Mesothelial cell of epicardium (in vitro differentiated cells): ENCODE data around the gene CIB4. TPM values are rescaled to one million over a fixed set of nuclear protein-coding genes. Genes with fewer than 3 reads are reported as not detected.
"Not testable (repeated sequence)": the region's sequence is repeated elsewhere in the genome, so short reads cannot be mapped to it uniquely, and the experiment has no call there.

Source experiments
- DNase-seq, 2 experiments: peaks; one replicate each; pipeline ENCODE4 v3.0.0; 2021; ENCODE audit warnings: low spot score in 2 of 2; ENCODE audit not compliant: unreplicated experiment in 2 of 2
- H3K27ac Mint-ChIP-seq: 2 replicates; pipeline ENCODE4 v1.8.0; 2021; ENCODE audit warnings: mixed read lengths
- H3K27me3 Mint-ChIP-seq: 2 replicates; pipeline ENCODE4 v1.8.0; 2021; ENCODE audit warnings: low read depth, mixed read lengths
- H3K36me3 Mint-ChIP-seq: 2 replicates; pipeline ENCODE4 v1.8.0; 2021; ENCODE audit warnings: mixed read lengths
- H3K4me1 Mint-ChIP-seq: 2 replicates; pipeline ENCODE4 v1.8.0; 2021; ENCODE audit warnings: mixed read lengths
- H3K4me3 Mint-ChIP-seq: 2 replicates; pipeline ENCODE4 v1.8.0; 2021; ENCODE audit warnings: mild to moderate bottlenecking, moderate library complexity, mixed read lengths
- H3K9me3 Mint-ChIP-seq: 2 replicates; pipeline ENCODE4 v1.8.0; 2021; ENCODE audit warnings: mixed read lengths
- total RNA-seq: library from RNA; stranded (reverse); gene quantifications from 3 replicates; pipeline ENCODE4 v1.2.1, GENCODE V29; 2021
- TF ChIP-seq, protein P1 (sequence below): fragments of 200-600 bp; sonication (generic); IDR thresholded peaks from one replicate; pipeline ENCODE4 v1.5.0; 2021; ENCODE audit warnings: antibody characterized with exemption; ENCODE audit not compliant: unreplicated experiment

CIB4 gene
- total RNA-seq, 1 donor from 2014 or later = not detected

GRCh38 chr2:26660363-26660962 is 19.3 kb upstream of the CIB4 start:
- DNase-seq = no peak
- H3K4me3 Mint-ChIP-seq = no peak overlapping the region
- TF ChIP-seq, protein P1, sequence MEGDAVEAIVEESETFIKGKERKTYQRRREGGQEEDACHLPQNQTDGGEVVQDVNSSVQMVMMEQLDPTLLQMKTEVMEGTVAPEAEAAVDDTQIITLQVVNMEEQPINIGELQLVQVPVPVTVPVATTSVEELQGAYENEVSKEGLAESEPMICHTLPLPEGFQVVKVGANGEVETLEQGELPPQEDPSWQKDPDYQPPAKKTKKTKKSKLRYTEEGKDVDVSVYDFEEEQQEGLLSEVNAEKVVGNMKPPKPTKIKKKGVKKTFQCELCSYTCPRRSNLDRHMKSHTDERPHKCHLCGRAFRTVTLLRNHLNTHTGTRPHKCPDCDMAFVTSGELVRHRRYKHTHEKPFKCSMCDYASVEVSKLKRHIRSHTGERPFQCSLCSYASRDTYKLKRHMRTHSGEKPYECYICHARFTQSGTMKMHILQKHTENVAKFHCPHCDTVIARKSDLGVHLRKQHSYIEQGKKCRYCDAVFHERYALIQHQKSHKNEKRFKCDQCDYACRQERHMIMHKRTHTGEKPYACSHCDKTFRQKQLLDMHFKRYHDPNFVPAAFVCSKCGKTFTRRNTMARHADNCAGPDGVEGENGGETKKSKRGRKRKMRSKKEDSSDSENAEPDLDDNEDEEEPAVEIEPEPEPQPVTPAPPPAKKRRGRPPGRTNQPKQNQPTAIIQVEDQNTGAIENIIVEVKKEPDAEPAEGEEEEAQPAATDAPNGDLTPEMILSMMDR = no peak
- peaks cover 41% of the 10 kb centered on the region for H3K9me3 Mint-ChIP-seq
- H3K36me3 Mint-ChIP-seq = peaks cover 2% of the 10 kb centered on the region
- H3K4me1 Mint-ChIP-seq = no peaks in the 10 kb centered on the region
- no peak overlapping the region for H3K27ac Mint-ChIP-seq
- H3K27me3 Mint-ChIP-seq = peaks cover 1% of the 10 kb centered on the region

GRCh38 chr2:26658691-26659346 is 17.7 kb upstream of the CIB4 start:
- no peak overlapping the region for H3K4me3 Mint-ChIP-seq
- no peak for DNase-seq
- H3K36me3 Mint-ChIP-seq = peaks cover 2% of the 10 kb centered on the region
- H3K4me1 Mint-ChIP-seq = peaks cover 10% of the 10 kb centered on the region
- peaks cover 33% of the 10 kb centered on the region for H3K9me3 Mint-ChIP-seq
- peaks cover 1% of the 10 kb centered on the region for H3K27me3 Mint-ChIP-seq
- no peak overlapping the region for H3K27ac Mint-ChIP-seq
- TF ChIP-seq, protein P1 = no peak

- no peak overlapping the region for H3K27ac Mint-ChIP-seq
- TF ChIP-seq, protein P1 = no peak
- H3K4me1 Mint-ChIP-seq = peaks cover 23% of the 10 kb centered on the region
- H3K36me3 Mint-ChIP-seq = peaks cover 2% of the 10 kb centered on the region
- H3K9me3 Mint-ChIP-seq = peaks cover 28% of the 10 kb centered on the region
- no peak for DNase-seq
- peaks cover 1% of the 10 kb centered on the region for H3K27me3 Mint-ChIP-seq
- no peak overlapping the region for H3K4me3 Mint-ChIP-seq
Observed at GRCh38 chr2:26657265-26657664, 16.1 kb upstream of the CIB4 start.

- Mint-ChIP-seq H3K27me3 (no peaks in the 10 kb centered on the region), H3K27ac (no peak overlapping the region), H3K4me1 (peaks cover 37% of the 10 kb centered on the region), H3K36me3 (no peaks in the 10 kb centered on the region), H3K4me3 (no peak overlapping the region), H3K9me3 (peaks cover 20% of the 10 kb centered on the region)
- DNase-seq = no peak
- TF ChIP-seq, protein P1 = no peak
Observed at GRCh38 chr2:26655611-26656195, 14.5 kb upstream of the CIB4 start.

DNA sequence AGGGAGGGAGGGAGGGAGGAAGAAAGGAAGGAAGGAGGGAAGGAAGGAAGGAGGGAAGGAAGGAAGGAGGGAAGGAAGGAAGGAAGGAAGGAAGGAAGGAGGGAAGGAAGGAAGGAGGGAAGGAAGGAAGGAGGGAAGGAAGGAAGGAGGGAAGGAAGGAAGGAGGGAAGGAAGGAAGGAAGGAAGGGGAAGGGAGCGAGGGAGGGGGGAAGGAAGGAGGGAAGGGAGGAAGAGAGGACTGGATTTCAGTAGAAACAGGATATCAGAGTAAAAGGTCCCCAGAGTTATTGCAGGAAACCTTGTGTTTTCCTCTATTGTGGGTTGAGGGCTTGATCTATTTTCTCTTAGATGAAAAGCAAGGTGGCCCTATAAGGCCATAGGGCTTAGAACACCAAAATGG is 14.0 kb upstream of the CIB4 start:
- H3K27me3 Mint-ChIP-seq, H3K27ac Mint-ChIP-seq, H3K4me3 Mint-ChIP-seq, DNase-seq, H3K36me3 Mint-ChIP-seq: not testable (repeated sequence)
- Mint-ChIP-seq H3K9me3 (peaks cover 14% of the 10 kb centered on the region), H3K4me1 (peaks cover 42% of the 10 kb centered on the region)

DNA sequence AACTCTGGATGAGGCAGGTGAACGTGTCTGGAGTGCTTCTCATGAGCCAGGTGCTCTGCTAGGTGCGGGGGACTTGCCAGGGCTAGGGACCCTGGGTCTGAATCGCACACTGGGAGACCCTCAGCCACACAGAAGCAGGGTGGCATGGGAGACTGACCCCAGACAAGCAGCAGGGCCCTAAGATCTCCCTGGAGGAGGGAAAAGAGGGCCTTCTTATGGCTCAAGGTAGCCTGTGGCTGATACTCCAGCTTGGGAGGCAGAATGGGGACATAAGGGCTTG is 12.8 kb upstream of the CIB4 start:
- Mint-ChIP-seq H3K4me3 (no peak overlapping the region), H3K27ac (no peak overlapping the region), H3K27me3 (no peaks in the 10 kb centered on the region), H3K4me1 (peaks cover 48% of the 10 kb centered on the region), H3K9me3 (peaks cover 4% of the 10 kb centered on the region), H3K36me3 (no peaks in the 10 kb centered on the region)
- DNase-seq = no peak
- TF ChIP-seq, protein P1 = no peak
